HCT116 (cell line): ENCODE results near the gene CDK14. TPM values are rescaled to one million over a fixed set of nuclear protein-coding genes. Genes with fewer than 3 reads are reported as not detected.

Experiments used
- ATAC-seq: fragments of 200-7000 bp; cut with Tn5 transposase; 2 replicates; pipeline ENCODE4 v1.9.1; 2020; ENCODE audit warnings: mild to moderate bottlenecking, moderate library complexity
- BruUV-seq: library from RNA; stranded (reverse); fragments of 400-500 nt; replicated peaks from 2 replicates; lab custom pipeline; 2021; lab: Mats Ljungman, UMichigan
- CTCF ChIA-PET: fragments of 300-600 bp; sonication (Branson Sonifier 250); formaldehyde crosslinking; loops from one replicate; lab custom pipeline; 2021; ENCODE audit warnings: antibody characterized with exemption; lab: Charles Lee
- POLR2A ChIA-PET: fragments of 300-600, 350-600 bp; sonication (Branson Sonifier 250); formaldehyde crosslinking; loops from one replicate; lab custom pipeline; 2021; ENCODE audit warnings: antibody characterized with exemption; lab: Charles Lee
- RAD21 ChIA-PET, 2 experiments: fragments of 300-600 bp; sonication (Branson Sonifier 250); formaldehyde crosslinking; loops; one replicate each; lab custom pipeline; 2023; ENCODE audit warnings: low total read pairs in 2 of 2; ENCODE audit not compliant: uncharacterized antibody in 2 of 2, unreplicated experiment in 2 of 2, low non-redundant PET in 1 of 2; lab: Charles Lee
- DNase-seq: peaks from one replicate; pipeline ENCODE4 v3.0.0-alpha.2; 2010; ENCODE audit warnings: low read depth, low spot score
- H2AFZ ChIP-seq: fragments of 200-600 bp; shearing (Covaris generic), sonication (generic); 2 replicates; pipeline ENCODE4 v1.6.1; 2017; ENCODE audit warnings: low read depth, mixed run types, mixed read lengths, antibody characterized with exemption, low read length; ENCODE audit not compliant: poor library complexity, severe bottlenecking
- H3K27ac ChIP-seq: 2 replicates; pipeline ENCODE4 v1.5.1; 2012; ENCODE audit warnings: low read depth, low read length
- H3K27me3 ChIP-seq: fragments of 200-600 bp; sonication (generic); 2 replicates; pipeline ENCODE4 v1.6.1; 2016; ENCODE audit warnings: mixed run types, low read length, mixed read lengths; ENCODE audit not compliant: insufficient read depth
- H3K36me3 ChIP-seq, 2 experiments: fragments of 200-500 bp in 1 of 2; fragments of 200-600 bp in 1 of 2; sonication (Bioruptor generic) in 1 of 2; sonication (generic) in 1 of 2; 2 replicates each; pipeline versions ENCODE4 v1.5.1 to v1.6.1; 2014 to 2016; ENCODE audit warnings: low read length in 2 of 2, inconsistent platforms in 1 of 2, mixed read lengths in 1 of 2, mixed run types in 1 of 2; ENCODE audit not compliant: insufficient read depth in 2 of 2, control insufficient read depth in 1 of 2
- H3K4me1 ChIP-seq, 2 experiments: fragments of 200-600 bp in 1 of 2; sonication (generic) in 1 of 2; 2 replicates each; pipeline versions ENCODE4 v1.5.1 to v1.6.1; 2012 to 2017; ENCODE audit warnings: low read length in 2 of 2, inconsistent platforms in 1 of 2, mild to moderate bottlenecking in 1 of 2, mixed read lengths in 1 of 2, mixed run types in 1 of 2, moderate library complexity in 1 of 2; ENCODE audit not compliant: insufficient read depth in 2 of 2, control insufficient read depth in 1 of 2
- H3K4me2 ChIP-seq: fragments of 200-600 bp; sonication (generic); 2 replicates; pipeline ENCODE4 v1.6.1; 2017; ENCODE audit warnings: mixed run types, low read length, mixed read lengths
- H3K4me3 ChIP-seq, 2 experiments: fragments of 200-600 bp in 1 of 2; sonication (generic) in 1 of 2; replicated peaks in 1 of 2; 2 replicates each; pipeline ENCODE4 v1.5.1; 2011 to 2016; ENCODE audit warnings: low read length in 2 of 2, control low read depth in 1 of 2, low read depth in 1 of 2, mild to moderate bottlenecking in 1 of 2, mixed read lengths in 1 of 2, mixed run types in 1 of 2
- H3K79me2 ChIP-seq: fragments of 200-600 bp; sonication (generic); 2 replicates; pipeline ENCODE4 v1.6.1; 2017; ENCODE audit warnings: mild to moderate bottlenecking, mixed run types, low read length, moderate library complexity, mixed read lengths; ENCODE audit not compliant: insufficient read depth
- H3K9ac ChIP-seq: fragments of 200-600 bp; sonication (generic); 2 replicates; pipeline ENCODE4 v1.6.1; 2016; ENCODE audit warnings: low read length, mixed read lengths
- H3K9me2 ChIP-seq: fragments of 200-600 bp; sonication (generic), shearing (Covaris generic); 2 replicates; pipeline ENCODE4 v1.6.1; 2017; ENCODE audit warnings: mixed run types, mild to moderate bottlenecking, moderate library complexity; ENCODE audit not compliant: insufficient read depth
- H3K9me3 ChIP-seq, 2 experiments: fragments of 200-500 bp in 1 of 2; fragments of 200-600 bp in 1 of 2; sonication (Bioruptor generic) in 1 of 2; sonication (generic) in 1 of 2; 2 replicates each; pipeline ENCODE4 v1.6.1; 2014 to 2017; ENCODE audit warnings: low read length in 2 of 2, mixed read lengths in 2 of 2, inconsistent platforms in 1 of 2, low read depth in 1 of 2, mild to moderate bottlenecking in 1 of 2, mixed run types in 1 of 2, moderate library complexity in 1 of 2; ENCODE audit not compliant: control insufficient read depth in 1 of 2, insufficient read depth in 1 of 2
- H4K20me1 ChIP-seq: fragments of 200-600 bp; sonication (generic), shearing (Covaris generic); 2 replicates; pipeline ENCODE4 v1.6.1; 2017; ENCODE audit warnings: mixed run types, mild to moderate bottlenecking, moderate library complexity; ENCODE audit not compliant: insufficient read depth
- ATF3 ChIP-seq: IDR thresholded peaks from 2 replicates; pipeline ENCODE4 v1.6.1; 2012
- CBX3 ChIP-seq: IDR thresholded peaks from 2 replicates; pipeline ENCODE4 v1.6.1; 2012; ENCODE audit warnings: low read depth
- CEBPB ChIP-seq: IDR thresholded peaks from 2 replicates; pipeline ENCODE4 v1.6.1; 2012; ENCODE audit warnings: low read depth
- CTCF ChIP-seq, 3 experiments: fragments of 200-600 bp in 1 of 3; sonication (generic) in 1 of 3; IDR thresholded peaks in 2 of 3; conservative IDR thresholded peaks in 1 of 3; 2 replicates each; pipeline ENCODE4 v1.5.1; 2012 to 2017; ENCODE audit warnings: low read depth in 2 of 3, low read length in 2 of 3, antibody characterized with exemption in 1 of 3, borderline replicate concordance in 1 of 3, control low read depth in 1 of 3, mild to moderate bottlenecking in 1 of 3, mixed read lengths in 1 of 3, mixed run types in 1 of 3, moderate library complexity in 1 of 3; ENCODE audit not compliant: insufficient read depth in 1 of 3
- ELF1 ChIP-seq: IDR thresholded peaks from 2 replicates; pipeline ENCODE4 v1.6.1; 2012; ENCODE audit warnings: low read depth, borderline replicate concordance
- MAX ChIP-seq: IDR thresholded peaks from 2 replicates; pipeline ENCODE4 v1.6.1; 2012
- POLR2A ChIP-seq: IDR thresholded peaks from 2 replicates; pipeline ENCODE4 v1.7.0; 2011; ENCODE audit warnings: borderline replicate concordance; ENCODE audit not compliant: insufficient read depth, insufficient read length; ENCODE audit errors: extremely low read depth
- RAD21 ChIP-seq: IDR thresholded peaks from 2 replicates; pipeline ENCODE4 v1.6.1; 2012; ENCODE audit warnings: low read depth, mild to moderate bottlenecking
- SIN3A ChIP-seq: IDR thresholded peaks from 2 replicates; pipeline ENCODE4 v1.6.1; 2012; ENCODE audit warnings: low read depth
- SRF ChIP-seq: IDR thresholded peaks from 2 replicates; pipeline ENCODE4 v1.6.1; 2012; ENCODE audit warnings: low read depth
- TCF7L2 ChIP-seq: IDR thresholded peaks from 2 replicates; pipeline ENCODE4 v1.7.0; 2011; ENCODE audit warnings: borderline replicate concordance, inconsistent platforms; ENCODE audit not compliant: insufficient read depth, insufficient read length; ENCODE audit errors: extremely low read depth
- ZBTB33 ChIP-seq: IDR thresholded peaks from 2 replicates; pipeline ENCODE4 v1.6.1; 2011; ENCODE audit warnings: mild to moderate bottlenecking, low read length, moderate library complexity; ENCODE audit not compliant: insufficient replicate concordance; ENCODE audit errors: extremely low read depth
- intact Hi-C: fragments of 100-400 bp; cut with micrococcal nuclease; formaldehyde crosslinking; loops from 2 replicates; pipeline ENCODE4 v1.10.0; 2022
- total RNA-seq: library from RNA; stranded (reverse); gene quantifications from one replicate; pipeline ENCODE4 v1.2.1, GENCODE V29; 2021; ENCODE audit not compliant: unreplicated experiment

Gene CDK14
- total RNA-seq, 1 experiment from 2014 or later, result 10.2 TPM

GRCh38 chr7:91114232-91114631 lies 518.1 kb downstream of the CDK14 start:
- Histone ChIP-seq H3K9me2 (no peaks in the 10 kb centered on the region), H3K4me2 (no peak overlapping the region), H3K4me3 (no peak overlapping the region), H3K4me1 (no peaks in the 10 kb centered on the region), H3K27ac (no peak overlapping the region), H3K79me2 (no peaks in the 10 kb centered on the region), H3K9ac (no peak overlapping the region), H2AFZ (no peak overlapping the region), H3K27me3 (no peaks in the 10 kb centered on the region), H4K20me1 (no peaks in the 10 kb centered on the region), H3K36me3 (no peaks in the 10 kb centered on the region), H3K9me3 (no peaks in the 10 kb centered on the region)
- ATAC-seq (no peak), DNase-seq (no peak)
- intact Hi-C loops, result no loop called here
- TF ChIP-seq CTCF (IDR thresholded peaks at IDR 0.05 in 2 of 3, conservative IDR thresholded peaks at IDR 0.05 in 1 of 3; ENCODE audit: borderline replicate concordance in 1 of 3, insufficient read depth in 1 of 3, low read depth in 2 of 3, low read length in 2 of 3) (no peak), ELF1 (no peak), CBX3 (no peak), RAD21 (no peak), SIN3A (no peak), POLR2A (no peak), MAX (no peak), CEBPB (no peak), ZBTB33 (no peak), SRF (no peak), TCF7L2 (no peak), ATF3 (no peak)
- ChIA-PET CTCF (no interaction called here), POLR2A (no interaction called here), RAD21 (no interaction called here)
- no TSS peak for BruUV-seq
